Body of pancreas (tissue), 4 donors: Measurements from ENCODE around the gene TCF12. TPM values are rescaled to one million over a fixed set of nuclear protein-coding genes. Genes with fewer than 3 reads are reported as not detected.

Experiments used
- ATAC-seq: fragments of 150-250 bp; one replicate; pipeline ENCODE4 v1.9.1; 2016
- DNase-seq, 4 donors: peaks; one replicate each; pipeline ENCODE4 v3.0.0-alpha.2; 2019
- H3K27ac ChIP-seq, 4 donors: fragments of 200-600 bp; sonication (generic); 1 replicate in 3 of 4; 2 replicates in 1 of 4; pipeline versions ENCODE4 v1.5.1 to v1.6.1; 2016 to 2019; ENCODE audit warnings: mild to moderate bottlenecking in 1 of 4, mixed read lengths in 1 of 4, moderate library complexity in 1 of 4
- H3K27me3 ChIP-seq, 2 donors: fragments of 200-600 bp; sonication (generic); one replicate each; pipeline ENCODE4 v1.6.0; 2016; ENCODE audit warnings: mild to moderate bottlenecking in 1 of 2
- H3K36me3 ChIP-seq, 2 donors: fragments of 200-600 bp; sonication (generic); replicated peaks in 1 of 2; 2 replicates each; pipeline ENCODE4 v1.5.1; 2016; ENCODE audit warnings: low read depth in 2 of 2; ENCODE audit not compliant: insufficient read depth in 1 of 2
- H3K4me1 ChIP-seq: fragments of 200-600 bp; sonication (generic); one replicate; pipeline ENCODE4 v1.6.0; 2016
- H3K4me3 ChIP-seq, 2 donors: fragments of 200-600 bp; sonication (generic); 1 replicate in 1 of 2; 2 replicates in 1 of 2; pipeline ENCODE4 v1.5.1; 2016 to 2019
- H3K9me3 ChIP-seq, 3 donors: fragments of 200-600 bp; sonication (generic); 1 replicate in 2 of 3; 2 replicates in 1 of 3; pipeline ENCODE4 v1.5.1; 2016
- CTCF ChIP-seq, 7 experiments: fragments of 450-650 bp in 4 of 7; fragments of 200-600 bp in 3 of 7; sonication (generic) in 3 of 7; IDR thresholded peaks; one replicate each; pipeline ENCODE4 v1.5.1; 2016 to 2019; ENCODE audit warnings: antibody characterized with exemption in 7 of 7
- POLR2A ChIP-seq, 3 donors: fragments of 450-650 bp; IDR thresholded peaks; one replicate each; pipeline ENCODE4 v1.6.1; 2016; ENCODE audit warnings: antibody characterized with exemption in 3 of 3, mild to moderate bottlenecking in 2 of 3
- WGBS, 2 donors: methylation state at CpG; one replicate each; pipeline ENCODE4 v1.1.5; 2017; 5-methylcytosine and 5-hydroxymethylcytosine counted together
- intact Hi-C: fragments of 100-400 bp; cut with DNase I; formaldehyde crosslinking; loops from one replicate; pipeline ENCODE4 v1.15.1; 2023
- total RNA-seq, 2 donors: library from RNA; depleted of rRNA; stranded (reverse); fragments of >200 nt; gene quantifications; one replicate each; pipeline ENCODE4 v1.1.0, GENCODE V29; 2016

TCF12 gene
- total RNA-seq, 2 donors from 2014 or later, result 27.2 to 49.4 TPM

- H3K4me3 ChIP-seq, result no peak overlapping the region
- WGBS, 2 donors, result 61 to 70% methylated on average over 13 of the region's 13 CpGs
- H3K27me3 ChIP-seq, result no peaks in the 10 kb centered on the region
- TF ChIP-seq POLR2A (IDR thresholded peaks at IDR 0.05), result no peak
- no peak for TF ChIP-seq CTCF (IDR thresholded peaks at IDR 0.05)
- intact Hi-C loops, result no loop called here
- ATAC-seq (no peak), DNase-seq (no peak)
- H3K36me3 ChIP-seq, result no peaks in the 10 kb centered on the region
- peaks cover 2% of the 10 kb centered on the region for H3K4me1 ChIP-seq
- H3K9me3 ChIP-seq, result no peaks in the 10 kb centered on the region
- no peak overlapping the region for H3K27ac ChIP-seq
Measured at GRCh38 chr15:57321973-57322601, 403.6 kb downstream of the TCF12 start.

- Histone ChIP-seq H3K4me3 (no peak overlapping the region), H3K36me3 (no peaks in the 10 kb centered on the region), H3K27ac (no peak overlapping the region), H3K27me3 (no peaks in the 10 kb centered on the region), H3K9me3 (no peaks in the 10 kb centered on the region), H3K4me1 (peaks cover 8% of the 10 kb centered on the region)
- WGBS, 2 donors, result 91 to 94% methylated on average over 11 of the region's 11 CpGs
- intact Hi-C loops, result no loop called here
- no peak for TF ChIP-seq CTCF (IDR thresholded peaks at IDR 0.05)
- TF ChIP-seq POLR2A (IDR thresholded peaks at IDR 0.05), result no peak
- DNase-seq, result no peak
- no peak for ATAC-seq
Measured at GRCh38 chr15:57322602-57323250, 404.3 kb downstream of the TCF12 start.

- no peak for DNase-seq
- ATAC-seq, result no peak
- Histone ChIP-seq H3K4me3 (no peak overlapping the region), H3K4me1 (peaks cover 9% of the 10 kb centered on the region), H3K36me3 (no peaks in the 10 kb centered on the region), H3K27me3 (no peaks in the 10 kb centered on the region), H3K27ac (no peak overlapping the region), H3K9me3 (no peaks in the 10 kb centered on the region)
- 94 to 100% methylated on average over 5 to 12 of the region's 12 CpGs for WGBS, 2 donors
- TF ChIP-seq POLR2A (IDR thresholded peaks at IDR 0.05), result no peak
- TF ChIP-seq CTCF (IDR thresholded peaks at IDR 0.05), result no peak
- intact Hi-C loops, result no loop called here
Measured at GRCh38 chr15:57323299-57323805, 404.9 kb downstream of the TCF12 start.

- TF ChIP-seq POLR2A (IDR thresholded peaks at IDR 0.05) (no peak), CTCF (IDR thresholded peaks at IDR 0.05) (no peak)
- H3K27me3 ChIP-seq, result no peaks in the 10 kb centered on the region
- intact Hi-C loops, result no loop called here
- H3K27ac ChIP-seq, result no peak overlapping the region
- no peaks in the 10 kb centered on the region for H3K36me3 ChIP-seq
- DNase-seq (no peak), ATAC-seq (no peak)
- 44 to 48% methylated on average over 4 of the region's 6 CpGs for WGBS, 2 donors
- H3K4me3 ChIP-seq, result no peak overlapping the region
- peaks cover 9% of the 10 kb centered on the region for H3K4me1 ChIP-seq
- H3K9me3 ChIP-seq, result no peaks in the 10 kb centered on the region
Measured at GRCh38 chr15:57323806-57324589, 405.6 kb downstream of the TCF12 start.
